Stomach (tissue), 9 donors: ENCODE results near the gene TMEM225B. TPM values are rescaled to one million over a fixed set of nuclear protein-coding genes. Genes with fewer than 3 reads are reported as not detected.
A peak's percentile ranks its signal among the peaks of the same experiment; 100 is the strongest.

Experiments used
- DNase-seq, 2 donors: peaks; one replicate each; pipeline versions ENCODE4 v3.0.0 to v3.0.0-alpha.2; 2013 to 2019
- H3K27ac ChIP-seq, 5 donors: fragments of 200-600 bp in 4 of 5; sonication (generic) in 4 of 5; one replicate each; pipeline ENCODE4 v1.5.1; 2013 to 2019; ENCODE audit warnings: mild to moderate bottlenecking in 1 of 5, moderate library complexity in 1 of 5
- H3K27me3 ChIP-seq, 3 donors: fragments of 200-600 bp; sonication (generic); one replicate each; pipeline ENCODE4 v1.5.1; 2017 to 2019; ENCODE audit warnings: mixed run types in 1 of 3
- H3K36me3 ChIP-seq, 4 donors: fragments of 200-600 bp; sonication (generic); 1 replicate in 3 of 4; 2 replicates in 1 of 4; pipeline ENCODE4 v1.5.1; 2016 to 2019
- H3K4me1 ChIP-seq, 4 donors: fragments of 200-600 bp; sonication (generic); one replicate each; pipeline ENCODE4 v1.5.1; 2016 to 2019
- H3K4me3 ChIP-seq, 4 donors: fragments of 200-600 bp; sonication (generic) in 3 of 4; one replicate each; pipeline ENCODE4 v1.5.1; 2016 to 2019; ENCODE audit warnings: mild to moderate bottlenecking in 1 of 4
- H3K9me3 ChIP-seq, 4 donors: fragments of 200-600 bp; sonication (generic); one replicate each; pipeline ENCODE4 v1.5.1; 2016 to 2019
- CTCF ChIP-seq, 7 experiments: fragments of 450-650 bp in 4 of 7; fragments of 200-600 bp in 3 of 7; sonication (generic) in 3 of 7; IDR thresholded peaks; one replicate each; pipeline ENCODE4 v1.5.1; 2016 to 2019; ENCODE audit warnings: antibody characterized with exemption in 7 of 7, control low read depth in 2 of 7, mild to moderate bottlenecking in 1 of 7
- EP300 ChIP-seq: sonication (generic); formaldehyde crosslinking; IDR thresholded peaks from one replicate; pipeline ENCODE4 v1.6.1; 2017; ENCODE audit warnings: antibody characterized with exemption
- POLR2A ChIP-seq, 4 donors: fragments of 450-650 bp; IDR thresholded peaks; one replicate each; pipeline ENCODE4 v1.6.1; 2016; ENCODE audit warnings: antibody characterized with exemption in 4 of 4, control low read depth in 2 of 4, mild to moderate bottlenecking in 1 of 4, moderate library complexity in 1 of 4
- POLR2AphosphoS5 ChIP-seq, 3 donors: sonication (generic); formaldehyde crosslinking; IDR thresholded peaks; one replicate each; pipeline ENCODE4 v1.6.1; 2016; ENCODE audit warnings: antibody characterized with exemption in 3 of 3
- WGBS, 5 donors: extraction: QIAGEN DNeasy Blood & Tissue Kit in 3 of 5; methylation state at CpG; one replicate each; pipeline versions ENCODE4 v1.1.5 to v1.1.7; 2013 to 2018; 5-methylcytosine and 5-hydroxymethylcytosine counted together
- intact Hi-C: fragments of 100-400 bp; cut with DNase I; formaldehyde crosslinking; loops from one replicate; pipeline ENCODE4 v1.15.1; 2023; ENCODE audit warnings: low total_unique reads
- polyA plus RNA-seq, 3 donors: library from polyadenylated mRNA; stranded (reverse); fragments of 200-250 nt; gene quantifications; one replicate each; pipeline ENCODE4 v1.2.3, GENCODE V29; 2013
- total RNA-seq, 5 donors: library from RNA; depleted of rRNA; stranded (reverse); fragments of >200 nt; gene quantifications; one replicate each; pipeline versions ENCODE4 v1.1.0 to v1.2.3, GENCODE V29; 2014 to 2016
- donor health status: healthy with polysubstance abuse.
- donor health status: Bipolar disorder and iron deficiency.
- donor health status: healthy.

The TMEM225B gene
- total and polyA plus RNA-seq, 8 donors, result 0.73 to 4.3 (median 0.98) TPM; not detected in 4

- peaks cover 0 to 41% (median 28%) of the 10 kb centered on the region in 4 donors for H3K36me3 ChIP-seq
- no peaks in the 10 kb centered on the region for H3K27me3 ChIP-seq
- H3K4me1 ChIP-seq, result peaks cover 16 to 44% (median 27%) of the 10 kb centered on the region in 4 donors
- intact Hi-C loops, result loop anchor here (10.0 kb wide), 1 partner anchor 48 kb away; the partner anchor contains the start of genes ZKSCAN5 and ZNF394
- no peak overlapping the region for H3K27ac ChIP-seq
- TF ChIP-seq POLR2AphosphoS5 (IDR thresholded peaks at IDR 0.05) (no peak), CTCF (IDR thresholded peaks at IDR 0.05) (no peak), EP300 (no peak), POLR2A (IDR thresholded peaks at IDR 0.05) (no peak)
- DNase-seq, result no peak
- WGBS, 5 donors, result 83 to 90% (median 89%) methylated on average over 4 of the region's 4 CpGs
- peaks cover 0 to 3% (median under 1%) of the 10 kb centered on the region in 4 donors for H3K9me3 ChIP-seq
- no peak overlapping the region for H3K4me3 ChIP-seq
Observed at GRCh38 chr7:99553039-99553438, 45.0 kb upstream of the TMEM225B start.

GRCh38 chr7:99554939-99555338 lies 43.1 kb upstream of the TMEM225B start:
- no peak overlapping the region for H3K27ac ChIP-seq
- no peaks in the 10 kb centered on the region for H3K9me3 ChIP-seq
- DNase-seq, result no peak
- no peak overlapping the region for H3K4me3 ChIP-seq
- no peaks in the 10 kb centered on the region for H3K27me3 ChIP-seq
- TF ChIP-seq POLR2AphosphoS5 (IDR thresholded peaks at IDR 0.05), result no peak
- no peak for TF ChIP-seq POLR2A (IDR thresholded peaks at IDR 0.05)
- no peak for TF ChIP-seq EP300
- TF ChIP-seq CTCF (IDR thresholded peaks at IDR 0.05), result no peak
- WGBS, 5 donors, result 61 to 81% (median 68%) methylated on average over 2 of the region's 2 CpGs
- H3K36me3 ChIP-seq, result peaks cover 0 to 29% (median 21%) of the 10 kb centered on the region in 4 donors
- H3K4me1 ChIP-seq, result peaks cover 16 to 52% (median 36%) of the 10 kb centered on the region in 4 donors
- intact Hi-C loops, result loop anchor here (10.0 kb wide), 1 partner anchor 50 kb away; the partner anchor contains the start of genes ZKSCAN5 and ZNF394

GRCh38 chr7:99557196-99557607 lies 40.9 kb upstream of the TMEM225B start:
- 75 to 80% (median 78%) methylated on average over 4 of the region's 4 CpGs for WGBS, 5 donors
- Histone ChIP-seq H3K4me1 (peaks cover 16 to 58% (median 45%) of the 10 kb centered on the region in 4 donors), H3K36me3 (peaks cover 18 to 51% (median 42%) of the 10 kb centered on the region in 4 donors), H3K27me3 (no peaks in the 10 kb centered on the region), H3K9me3 (no peaks in the 10 kb centered on the region), H3K27ac (peak overlapping the region in 4 of 5 donors; percentile 97 to 99 (median 98)), H3K4me3 (peak overlapping the region; percentile 74 to 93 (median 85))
- DNase-seq, result peak in 1 of 2 donors; percentile 20
- TF ChIP-seq CTCF (IDR thresholded peaks at IDR 0.05) (no peak), POLR2AphosphoS5 (IDR thresholded peaks at IDR 0.05) (no peak), EP300 (no peak)
- intact Hi-C loops, result loop anchor here (10.0 kb wide), 1 partner anchor 52 kb away; the partner anchor contains the start of genes ZKSCAN5 and ZNF394

- no peaks in the 10 kb centered on the region for H3K27me3 ChIP-seq
- peaks cover 18 to 59% (median 46%) of the 10 kb centered on the region in 4 donors for H3K4me1 ChIP-seq
- intact Hi-C loops, result loop anchor here (10.0 kb wide), 1 partner anchor 53 kb away; the partner anchor contains the start of genes ZKSCAN5 and ZNF394
- 0 to 3% (median 3%) methylated on average over 16 to 17 of the region's 17 CpGs for WGBS, 5 donors
- H3K27ac ChIP-seq, result peak overlapping the region; percentile 91 to 99 (median 98)
- no peak for TF ChIP-seq POLR2A (IDR thresholded peaks at IDR 0.05)
- no peak for TF ChIP-seq EP300
- TF ChIP-seq POLR2AphosphoS5 (IDR thresholded peaks at IDR 0.05), result no peak
- no peak for TF ChIP-seq CTCF (IDR thresholded peaks at IDR 0.05)
- DNase-seq, result no peak
- H3K9me3 ChIP-seq, result no peaks in the 10 kb centered on the region
- H3K36me3 ChIP-seq, result peaks cover 26 to 58% (median 49%) of the 10 kb centered on the region in 4 donors
- peak overlapping the region; percentile 74 to 93 (median 85) for H3K4me3 ChIP-seq
Observed at GRCh38 chr7:99557940-99558305, 40.1 kb upstream of the TMEM225B start.
